CD4-positive, alpha-beta T cell treated with Interleukin-6 at 100 ng/mL for 8 hours (primary cell): ENCODE data around the gene FBXW9.
A peak's percentile ranks its signal among the peaks of the same experiment; 100 is the strongest.
"Not testable (repeated sequence)": the region's sequence is repeated elsewhere in the genome, so short reads cannot be mapped to it uniquely, and the experiment has no call there.

Experiments
- DNase-seq: peaks from one replicate; pipeline ENCODE4 v3.0.0-alpha.2; 2020; ENCODE audit warnings: mixed read lengths, low spot score

The FBXW9 gene

DNA sequence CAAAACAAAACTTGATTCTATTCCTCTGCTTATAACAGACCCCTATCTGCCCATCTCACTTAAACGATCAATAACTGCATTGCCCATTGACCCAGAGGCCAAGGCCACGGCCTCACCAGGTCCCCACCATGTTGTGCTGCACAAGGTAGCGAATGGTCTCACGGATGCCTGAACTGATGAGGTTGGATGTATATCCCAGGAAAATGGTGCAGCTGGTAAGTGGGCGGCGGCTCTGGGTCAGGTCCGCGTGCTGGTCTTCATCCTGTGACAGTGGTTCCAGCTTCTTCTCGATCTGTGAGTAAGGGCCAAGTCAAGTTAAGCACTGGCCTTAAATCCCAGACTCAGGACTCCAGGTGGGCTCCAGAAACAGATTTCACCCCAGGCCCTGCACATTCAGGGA is 16.4 kb downstream of the FBXW9 start:
- DNase-seq = no peak

GRCh38 chr19:12678039-12678438 is 18.4 kb downstream of the FBXW9 start:
- not testable (repeated sequence) for DNase-seq

DNA sequence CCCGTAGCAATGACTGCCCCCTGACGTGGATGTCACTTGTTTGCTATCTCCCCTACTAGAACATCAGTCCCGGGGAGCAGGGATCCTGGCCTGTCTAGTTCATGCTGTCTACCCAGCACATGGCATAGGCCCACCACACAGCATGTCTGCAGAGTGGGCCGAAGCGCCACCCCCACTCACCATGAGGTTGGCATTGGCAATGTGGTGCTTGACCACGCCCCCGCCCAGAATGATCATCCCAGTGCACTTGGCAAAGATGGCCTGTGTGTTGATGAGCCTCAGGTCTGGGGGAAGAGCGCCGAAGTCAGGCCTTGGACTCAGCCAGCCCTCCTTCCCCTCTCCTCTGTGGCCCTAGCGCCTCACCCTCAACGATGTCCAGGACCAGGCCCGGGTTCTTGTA is 19.5 kb downstream of the FBXW9 start:
- no peak for DNase-seq

DNA sequence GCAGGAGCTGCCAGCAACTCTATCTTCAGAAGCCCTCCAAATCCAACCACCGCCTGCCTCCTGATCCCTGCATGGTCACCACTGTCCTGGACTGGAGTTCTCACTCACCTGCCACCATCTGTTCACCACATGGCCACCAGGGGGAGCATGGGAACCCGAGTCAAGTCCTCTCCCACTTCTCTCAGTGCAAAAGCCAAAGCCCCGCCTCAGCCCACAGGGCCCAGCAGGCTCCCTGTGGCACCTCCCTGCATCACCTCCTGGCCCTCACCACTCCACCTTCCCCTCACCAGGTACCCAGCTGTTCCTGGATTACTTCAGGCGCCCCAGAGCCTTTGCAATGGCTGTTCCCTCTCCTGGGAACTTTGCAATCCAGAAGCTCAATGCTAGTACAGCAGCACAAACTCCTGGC is 20.0 kb downstream of the FBXW9 start:
- DNase-seq = peak; percentile 77

GRCh38 chr19:12675940-12676339 is 20.5 kb downstream of the FBXW9 start:
- no peak for DNase-seq

GRCh38 chr19:12675399-12675798 is 21.0 kb downstream of the FBXW9 start:
- DNase-seq = no peak

DNA sequence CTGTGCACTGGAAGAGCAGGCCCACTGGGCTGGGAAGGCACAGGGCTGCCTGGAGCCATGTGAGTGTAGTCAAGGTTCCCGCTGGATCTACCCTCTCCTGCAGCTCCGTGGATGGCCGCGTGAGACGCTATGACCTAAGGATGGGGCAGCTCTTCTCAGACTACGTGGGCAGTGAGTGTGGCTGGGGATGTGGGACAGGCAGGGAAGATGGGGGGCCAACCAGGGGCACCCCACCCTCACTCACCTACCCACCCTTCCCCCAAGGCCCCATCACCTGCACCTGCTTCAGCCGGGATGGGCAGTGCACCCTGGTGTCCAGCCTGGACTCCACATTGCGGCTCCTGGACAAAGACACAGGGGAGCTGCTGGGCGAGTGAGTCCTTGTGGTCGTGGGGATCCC is 23.7 kb downstream of the FBXW9 start:
- no peak for DNase-seq

DNA sequence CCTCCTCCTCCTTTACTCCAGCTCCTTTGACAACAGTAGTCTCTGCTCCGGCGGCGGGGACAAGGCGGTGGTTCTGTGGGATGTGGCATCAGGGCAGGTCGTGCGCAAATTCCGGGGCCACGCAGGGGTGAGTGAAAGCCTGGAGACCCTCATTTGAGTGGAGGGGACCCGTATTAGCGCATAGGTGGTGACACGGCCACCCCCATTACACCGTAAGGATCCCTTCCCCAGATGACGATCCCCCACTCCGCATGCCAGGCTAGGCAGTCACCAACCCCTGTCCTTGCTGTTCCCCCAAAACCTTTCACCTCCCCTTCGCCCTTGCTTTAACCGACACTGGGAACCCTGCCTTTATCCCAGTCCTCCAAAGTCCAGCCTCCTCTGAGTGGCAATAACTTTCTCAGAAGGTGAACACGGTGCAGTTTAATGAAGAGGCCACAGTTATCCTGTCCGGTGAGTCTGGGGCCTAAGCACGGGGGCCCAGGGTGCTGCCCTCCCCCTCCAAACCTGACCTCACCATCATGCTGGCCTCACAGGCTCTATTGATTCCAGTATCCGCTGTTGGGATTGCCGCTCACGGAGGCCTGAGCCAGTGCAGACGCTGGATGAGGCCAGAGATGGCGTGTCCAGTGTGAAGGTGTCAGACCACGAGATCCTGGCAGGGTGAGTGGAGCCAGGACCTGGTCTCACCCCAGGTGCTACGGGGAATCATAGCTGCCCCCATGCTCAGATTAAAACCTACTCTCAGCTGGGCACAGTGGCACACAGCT is 26.1 kb downstream of the FBXW9 start:
- no peak for DNase-seq

DNA sequence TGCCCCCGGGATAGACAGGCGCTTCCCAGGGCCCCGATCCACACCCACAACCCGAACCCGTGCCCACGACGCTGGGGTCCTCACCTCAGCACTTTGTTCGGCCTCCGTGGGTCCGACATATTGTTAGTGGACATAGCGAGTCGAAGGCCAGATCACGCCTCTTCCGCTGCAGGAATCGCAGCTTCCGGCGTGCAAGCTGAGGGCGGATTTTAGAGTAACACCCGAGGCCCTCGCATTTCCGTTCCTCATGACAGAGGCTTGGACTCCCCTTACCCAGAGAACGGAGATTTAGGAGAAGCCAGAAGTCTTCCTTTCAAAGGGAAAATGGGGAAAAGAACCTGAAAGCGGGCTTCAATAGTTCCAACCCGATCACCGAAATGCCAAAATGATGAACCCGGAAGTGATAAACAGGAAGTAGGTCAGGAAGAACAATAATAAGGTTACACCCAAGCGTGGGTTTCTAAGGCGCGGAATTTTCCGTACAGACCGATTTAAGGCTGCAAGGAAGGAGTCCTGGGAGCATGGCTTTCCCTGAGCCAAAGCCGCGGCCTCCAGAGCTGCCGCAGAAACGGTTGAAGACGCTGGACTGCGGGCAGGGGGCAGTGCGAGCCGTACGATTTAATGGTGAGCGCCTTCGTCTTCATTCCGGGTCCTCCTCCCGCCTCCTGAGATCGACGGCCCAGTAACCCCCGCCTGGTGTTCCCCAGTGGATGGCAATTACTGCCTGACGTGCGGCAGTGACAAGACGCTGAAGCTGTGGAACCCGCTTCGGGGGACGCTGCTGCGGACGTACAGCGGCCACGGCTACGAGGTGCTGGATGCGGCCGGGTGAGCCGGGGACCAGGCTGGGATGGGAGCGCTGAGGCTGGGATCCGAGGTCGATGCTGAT is 26.9 kb downstream of the FBXW9 start:
- peak; percentile 66 for DNase-seq

- DNase-seq = peak; percentile 45
Observed at GRCh38 chr19:12668932-12669269, 27.5 kb downstream of the FBXW9 start.

GRCh38 chr19:12668346-12668745 is 28.1 kb downstream of the FBXW9 start:
- DNase-seq = no peak

GRCh38 chr19:12667731-12668302 is 28.6 kb downstream of the FBXW9 start:
- DNase-seq = no peak

DNA sequence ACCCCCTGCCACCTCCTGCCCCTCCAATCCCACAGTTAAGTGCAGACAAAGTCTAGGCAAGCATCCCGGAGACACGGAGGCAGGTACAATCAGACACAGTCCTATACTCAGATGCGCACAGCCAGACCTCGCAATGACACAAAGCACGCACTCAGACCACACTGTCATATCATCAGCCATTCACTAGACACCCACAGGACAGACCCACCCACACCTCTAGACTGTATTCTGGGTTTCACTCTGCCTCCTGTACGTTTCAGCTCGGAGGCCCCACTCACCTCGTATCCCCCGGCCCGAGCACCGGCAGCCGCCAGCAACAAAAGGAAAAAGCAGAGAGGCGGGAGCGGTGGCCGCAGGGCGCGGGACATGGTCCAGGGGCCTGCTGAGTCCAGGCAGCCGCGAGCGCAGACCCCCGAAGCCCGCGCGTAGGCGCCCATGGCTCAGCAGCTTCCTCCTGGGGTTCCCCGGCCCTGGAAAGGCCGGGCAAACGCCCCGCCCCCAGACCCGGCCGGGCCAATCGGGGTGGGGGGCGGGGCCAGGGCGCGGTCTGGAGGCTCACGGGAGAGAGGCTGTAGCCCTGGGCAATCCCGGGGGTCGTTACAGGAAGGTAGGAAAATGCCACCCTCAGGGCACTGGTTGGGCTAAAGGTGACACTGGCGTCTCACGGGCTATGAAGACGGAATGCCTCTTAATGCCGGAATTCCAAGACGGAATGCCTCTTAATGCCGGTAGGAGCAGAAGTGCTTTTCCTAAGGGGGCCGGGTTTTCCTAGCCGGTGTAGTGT is 30.0 kb downstream of the FBXW9 start, which contains the start of the genes MAN2B1 and WDR83:
MAN2B1 (minus strand) TSS at position 478 of the 784 bp plus-strand sequence; CDS start at position 437, 41 bp downstream.
WDR83 (plus strand) TSS at position 543 of the 784 bp plus-strand sequence. CDS start 2,984 bp downstream, outside the sequence.
- peak; percentile 71 for DNase-seq

DNA sequence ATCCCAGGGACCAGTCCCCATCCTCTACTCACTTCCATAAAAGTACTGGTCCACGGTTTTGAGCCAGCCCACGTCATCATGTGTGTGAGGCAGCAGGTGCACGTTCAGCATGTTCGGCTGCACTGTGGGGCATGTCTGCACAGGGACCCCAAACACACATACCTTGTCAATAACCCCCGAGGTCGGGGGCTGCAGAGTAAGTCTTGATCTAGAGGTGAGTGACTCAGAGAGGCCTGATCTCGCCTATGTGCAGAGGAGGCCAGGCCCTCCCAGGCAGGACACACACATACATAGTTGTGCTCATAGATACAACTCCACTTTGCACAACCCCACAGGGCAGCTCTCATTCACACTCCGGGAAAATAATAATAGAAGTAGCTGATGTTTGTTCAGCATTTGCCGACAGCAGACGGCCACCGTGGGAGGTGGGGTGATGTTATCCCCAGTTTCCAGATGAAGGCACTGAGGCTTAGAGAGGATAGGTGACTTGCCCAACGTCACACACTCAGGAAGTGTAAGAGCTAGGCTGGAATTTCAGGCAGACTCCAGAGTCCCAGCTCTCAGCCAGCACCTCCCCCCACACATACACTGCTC is 30.7 kb downstream of the FBXW9 start:
- DNase-seq = no peak

GRCh38 chr19:12665281-12665573 is 31.2 kb downstream of the FBXW9 start:
- DNase-seq = peak; percentile 70

DNA sequence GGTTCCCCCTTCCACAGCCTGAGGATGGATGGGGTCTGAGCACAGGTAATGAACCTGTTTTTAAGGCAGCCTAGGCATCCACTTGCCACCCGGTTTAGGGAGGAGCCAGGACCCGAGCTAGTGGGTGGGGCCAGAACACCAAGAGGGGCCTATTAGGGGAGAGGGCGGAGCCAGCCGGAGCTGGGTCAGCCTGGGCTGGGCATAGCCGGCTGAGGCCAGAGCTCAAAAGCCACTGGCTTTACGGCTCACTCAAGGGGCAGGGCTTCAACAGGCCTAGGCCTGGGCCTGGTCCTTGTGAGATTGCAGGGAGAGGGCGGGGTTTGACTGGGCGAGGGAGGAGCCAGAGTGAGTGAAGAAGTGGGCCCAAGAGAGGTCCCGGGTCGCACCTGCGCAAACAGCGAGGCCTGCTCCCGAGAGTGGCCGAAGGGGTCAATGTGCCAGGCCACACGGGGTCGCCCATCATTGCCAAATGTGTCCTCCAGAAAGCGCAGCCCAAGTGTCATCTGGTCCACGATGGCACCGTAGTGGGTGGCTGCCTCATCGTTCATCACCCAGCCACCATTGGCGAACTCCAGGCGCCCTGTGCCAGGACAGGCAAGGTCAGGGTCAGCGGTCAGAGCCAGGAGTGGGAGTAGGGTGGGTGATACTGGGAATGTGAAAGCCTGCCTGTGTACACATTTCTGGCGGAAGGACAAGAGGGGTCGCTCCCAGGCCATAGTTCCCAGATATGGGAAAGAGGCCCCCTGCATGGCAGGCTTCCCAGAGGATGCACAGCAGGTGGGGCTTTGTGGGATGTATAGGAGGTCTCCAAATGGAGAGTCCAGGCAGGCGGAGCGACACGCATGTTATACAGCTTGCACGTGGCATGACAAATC is 31.8 kb downstream of the FBXW9 start:
- DNase-seq = no peak

DNA sequence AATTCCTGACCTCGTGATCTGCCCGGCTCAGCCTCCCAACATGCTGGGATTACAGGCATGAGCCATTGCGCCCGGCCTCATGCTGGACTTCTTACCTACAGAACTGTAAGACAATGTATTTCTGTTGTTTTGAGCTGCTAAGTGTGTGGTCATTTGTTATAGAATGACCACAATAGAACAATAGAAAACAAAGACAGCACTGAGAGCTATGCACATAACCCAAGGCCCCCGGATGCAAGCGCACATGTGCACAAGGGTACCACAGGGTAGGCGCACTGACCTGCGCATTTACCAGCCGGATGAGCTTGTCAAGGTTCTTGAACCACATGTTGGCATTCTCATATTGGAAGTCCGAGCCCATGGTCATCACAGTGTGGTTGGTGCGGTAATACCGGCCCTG is 35.5 kb downstream of the FBXW9 start:
- no peak for DNase-seq

- DNase-seq = no peak
Observed at GRCh38 chr19:12657966-12658365, 38.5 kb downstream of the FBXW9 start.

DNA sequence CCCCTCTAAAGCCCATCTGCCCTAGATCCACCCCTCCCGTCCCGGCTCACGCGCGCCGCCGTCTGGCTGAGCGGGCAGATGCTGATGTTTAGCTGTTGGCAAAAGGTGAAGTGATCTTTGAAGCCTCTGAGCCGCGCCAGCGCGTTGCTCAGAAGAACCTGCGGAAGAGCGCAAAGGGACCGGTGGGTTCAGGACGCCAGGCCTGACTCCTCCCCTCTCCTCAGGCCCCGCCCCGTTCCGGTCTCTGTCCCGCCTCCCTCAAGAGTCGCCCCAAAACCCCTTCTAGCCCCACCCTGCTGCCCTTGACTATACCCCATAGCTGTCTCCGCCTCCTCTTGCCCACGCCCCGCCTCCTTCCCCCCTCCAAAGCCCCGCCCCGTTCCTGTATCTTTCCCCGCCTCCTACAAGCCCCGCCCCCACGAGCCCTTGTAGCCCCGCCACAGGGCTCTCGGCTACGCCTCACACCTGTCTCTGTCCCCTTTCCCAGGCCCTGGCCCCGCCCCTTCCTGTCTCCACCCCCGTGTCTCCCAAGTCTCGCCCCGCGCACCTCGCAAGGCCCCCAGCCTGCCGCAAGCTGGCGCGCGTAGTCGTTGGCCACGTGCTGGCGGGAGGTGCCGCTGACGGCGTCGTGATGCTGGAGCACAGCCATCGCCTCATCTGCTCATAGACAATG is 39.4 kb downstream of the FBXW9 start:
- no peak for DNase-seq

- no peak for DNase-seq
Observed at GRCh38 chr19:12655546-12655945, 40.9 kb downstream of the FBXW9 start.
